Endothelial cell of umbilical vein (primary cell): ENCODE results near the gene SRBD1. TPM values are rescaled to one million over a fixed set of nuclear protein-coding genes. Genes with fewer than 3 reads are reported as not detected.

Experiments used
- BruUV-seq: library from RNA; stranded (reverse); fragments of 400-500 nt; replicated peaks from 2 replicates; lab custom pipeline; 2021; lab: Mats Ljungman, UMichigan
- CTCF ChIA-PET: fragments of 300-600, 350-600 bp; sonication (Branson Sonifier 250); formaldehyde crosslinking; loops from one replicate; lab custom pipeline; 2021; ENCODE audit warnings: antibody characterized with exemption, inconsistent platforms; lab: Charles Lee
- POLR2A ChIA-PET: fragments of 300-600, 350-600 bp; sonication (Branson Sonifier 250); formaldehyde crosslinking; loops from one replicate; lab custom pipeline; 2021; ENCODE audit warnings: antibody characterized with exemption, inconsistent platforms; lab: Charles Lee
- DNase-seq: peaks from one replicate; pipeline ENCODE4 v3.0.0-alpha.2; 2011; ENCODE audit warnings: low read depth, low spot score
- FAIRE-seq: peaks from 2 replicates; lab custom pipeline; 2011; peaks lifted over from hg19 to GRCh38; lab: Jason Lieb, UNC
- H2AFZ ChIP-seq: 2 replicates; pipeline ENCODE4 v1.6.0; 2012; ENCODE audit warnings: low read depth, low read length, control low read depth, inconsistent platforms
- H3K27ac ChIP-seq: 2 replicates; pipeline ENCODE4 v1.5.1; 2011; ENCODE audit warnings: low read depth, mild to moderate bottlenecking, control low read depth, low read length, moderate library complexity; ENCODE audit not compliant: insufficient read depth
- H3K27me3 ChIP-seq, 2 experiments: 2 replicates each; pipeline versions ENCODE4 v1.6.0 to v1.6.1; 2011; ENCODE audit warnings: low read length in 2 of 2, mixed read lengths in 1 of 2; ENCODE audit not compliant: control insufficient read depth in 2 of 2, insufficient read depth in 2 of 2
- H3K36me3 ChIP-seq, 2 experiments: 2 replicates in 1 of 2; 3 replicates in 1 of 2; pipeline ENCODE4 v1.5.1; 2011; ENCODE audit warnings: low read length in 2 of 2, mild to moderate bottlenecking in 1 of 2, moderate library complexity in 1 of 2; ENCODE audit not compliant: control insufficient read depth in 2 of 2, insufficient read depth in 2 of 2; ENCODE audit errors: extremely low read depth in 1 of 2
- H3K4me1 ChIP-seq: 3 replicates; pipeline ENCODE4 v1.5.1; 2011; ENCODE audit warnings: mild to moderate bottlenecking, low read length; ENCODE audit not compliant: control insufficient read depth, insufficient read depth; ENCODE audit errors: extremely low read depth
- H3K4me2 ChIP-seq: 2 replicates; pipeline ENCODE4 v1.6.1; 2011; ENCODE audit warnings: low read length, control low read depth, mixed read lengths; ENCODE audit not compliant: insufficient read depth
- H3K4me3 ChIP-seq, 3 experiments: fragments of 200-600 bp in 1 of 3; sonication (generic), shearing (Covaris generic) in 1 of 3; replicated peaks in 1 of 3; 2 replicates each; pipeline ENCODE4 v1.5.1; 2011 to 2016; ENCODE audit warnings: control low read depth in 3 of 3, low read length in 3 of 3, mild to moderate bottlenecking in 2 of 3, inconsistent platforms in 1 of 3, low read depth in 1 of 3, moderate library complexity in 1 of 3; ENCODE audit not compliant: insufficient read depth in 1 of 3
- H3K79me2 ChIP-seq: 2 replicates; pipeline ENCODE4 v1.6.0; 2012; ENCODE audit warnings: low read length, inconsistent platforms; ENCODE audit not compliant: control insufficient read depth, insufficient read depth
- H3K9ac ChIP-seq: replicated peaks from 2 replicates; pipeline ENCODE3; 2011; ENCODE audit warnings: low read length, control low read depth; ENCODE audit not compliant: insufficient read depth; ENCODE audit errors: extremely low read depth
- H3K9me1 ChIP-seq: replicated peaks from 3 replicates; pipeline ENCODE4 v1.6.0; 2011; ENCODE audit warnings: mild to moderate bottlenecking, low read length; ENCODE audit not compliant: control insufficient read depth, insufficient read depth; ENCODE audit errors: extremely low read depth
- H3K9me3 ChIP-seq: replicated peaks from 2 replicates; pipeline ENCODE4 v1.5.1; 2012; ENCODE audit warnings: low read length, inconsistent platforms; ENCODE audit not compliant: control insufficient read depth, insufficient read depth
- H4K20me1 ChIP-seq: replicated peaks from 2 replicates; pipeline ENCODE3; 2011; ENCODE audit warnings: mild to moderate bottlenecking, low read length; ENCODE audit not compliant: control insufficient read depth, insufficient read depth; ENCODE audit errors: extremely low read depth
- CTCF ChIP-seq, 2 donors: IDR thresholded peaks; 1 replicate in 1 of 2; 2 replicates in 1 of 2; pipeline ENCODE4 v1.5.1; 2011; ENCODE audit warnings: low read length in 2 of 2, mild to moderate bottlenecking in 2 of 2, moderate library complexity in 2 of 2, control low read depth in 1 of 2, inconsistent platforms in 1 of 2, low read depth in 1 of 2; ENCODE audit not compliant: insufficient read depth in 1 of 2; ENCODE audit errors: extremely low read depth in 1 of 2
- EZH2 ChIP-seq: IDR thresholded peaks from 2 replicates; pipeline ENCODE4 v1.6.1; 2012; ENCODE audit warnings: borderline replicate concordance, low read depth, mild to moderate bottlenecking, moderate library complexity, low read length, inconsistent platforms; ENCODE audit not compliant: severe bottlenecking
- GATA2 ChIP-seq: IDR thresholded peaks from 2 replicates; pipeline ENCODE4 v1.7.0; 2011; ENCODE audit warnings: low read depth, mild to moderate bottlenecking, moderate library complexity, mixed read lengths, low read length; ENCODE audit not compliant: insufficient read length, insufficient read depth
- JUN ChIP-seq: IDR thresholded peaks from 2 replicates; pipeline ENCODE4 v1.6.1; 2011; ENCODE audit warnings: borderline replicate concordance, low read depth; ENCODE audit not compliant: insufficient read length, insufficient read depth
- MAX ChIP-seq: IDR thresholded peaks from 2 replicates; pipeline ENCODE4 v1.6.1; 2011; ENCODE audit not compliant: insufficient read depth, insufficient read length
- POLR2A ChIP-seq: IDR thresholded peaks from 2 replicates; pipeline ENCODE4 v1.6.1; 2012; ENCODE audit warnings: low read depth, mild to moderate bottlenecking, control low read depth, low read length
- dilution Hi-C: fragments of 300-500 bp; cut with MboI; formaldehyde crosslinking; loops from one replicate; pipeline ENCODE4 v1.15.0; 2019; ENCODE audit warnings: low sequenced_read_pairs; ENCODE audit not compliant: extremely low pct_ligation_motif_present
- intact Hi-C: fragments of 100-400 bp; cut with micrococcal nuclease; formaldehyde crosslinking; loops from one replicate; pipeline ENCODE4 v1.10.0; 2022
- polyA plus RNA-seq, 4 experiments: library from polyadenylated mRNA; depleted of rRNA in 3 of 4; stranded (reverse) in 3 of 4; unstranded in 1 of 4; fragments of >200 nt; gene quantifications; 2 replicates each; pipeline versions ENCODE4 v1.2.1 to v1.2.3, GENCODE V29; 2011 to 2012; ENCODE audit warnings: missing spikeins in 1 of 4
- total RNA-seq: library from RNA; stranded (reverse); gene quantifications from 2 replicates; pipeline ENCODE4 v1.2.3, GENCODE V29; 2021

Gene SRBD1
- total and polyA plus RNA-seq, 2 donors (not counting 3 experiments of a cell fraction or from before 2014, with no cell fraction given) = 3.7 to 12.5 TPM

GRCh38 chr2:45578056-45578843 is 32.8 kb downstream of the SRBD1 start:
- Histone ChIP-seq H3K4me2 (no peak overlapping the region), H3K27me3 (no peaks in the 10 kb centered on the region), H3K4me1 (no peaks in the 10 kb centered on the region), H3K9ac (no peak overlapping the region), H3K9me1 (no peaks in the 10 kb centered on the region), H2AFZ (no peak overlapping the region), H4K20me1 (no peaks in the 10 kb centered on the region), H3K4me3 (no peak overlapping the region), H3K27ac (no peak overlapping the region), H3K79me2 (no peaks in the 10 kb centered on the region), H3K36me3 (no peaks in the 10 kb centered on the region), H3K9me3 (no peaks in the 10 kb centered on the region)
- intact Hi-C loops (loop anchor here (1.0 kb wide), 2 partner anchors 84 to 597 kb away; no protein-coding TSS in a partner anchor), dilution Hi-C loops (no loop called here)
- DNase-seq (peak; percentile 67), FAIRE-seq (peak; percentile 74)
- POLR2A ChIA-PET = no interaction called here
- BruUV-seq = no TSS peak
- no peak for TF ChIP-seq EZH2
- peak; percentile 47 to 57 for TF ChIP-seq CTCF (IDR thresholded peaks at IDR 0.05; ENCODE audit: extremely low read depth in 1 of 2, insufficient read depth in 1 of 2, low read depth in 1 of 2, low read length in 2 of 2)
- no peak for TF ChIP-seq JUN
- CTCF ChIA-PET = interaction anchor here (0.6 to 5.3 kb wide), 11 partner anchors 7 to 626 kb away, joined by 3 to 60 read pairs (median 7); no protein-coding TSS in a partner anchor

- dilution Hi-C loops = no loop called here
- no peak overlapping the region for H2AFZ ChIP-seq
- FAIRE-seq = no peak
- no peaks in the 10 kb centered on the region for H3K9me3 ChIP-seq
- no peak for DNase-seq
- no peaks in the 10 kb centered on the region for H3K4me1 ChIP-seq
- H3K4me3 ChIP-seq = no peak overlapping the region
- no peak for TF ChIP-seq GATA2
- no peak for TF ChIP-seq JUN
- no peak for TF ChIP-seq CTCF (IDR thresholded peaks at IDR 0.05; ENCODE audit: extremely low read depth in 1 of 2, insufficient read depth in 1 of 2, low read depth in 1 of 2, low read length in 2 of 2)
- TF ChIP-seq POLR2A = no peak
- TF ChIP-seq MAX = no peak
- H3K27ac ChIP-seq = no peak overlapping the region
- ChIA-PET CTCF (interaction anchor here (1.1 to 5.3 kb wide), 7 partner anchors 8 to 1185 kb away, joined by 3 to 60 read pairs (median 12); no protein-coding TSS in a partner anchor), POLR2A (no interaction called here)
- H3K27me3 ChIP-seq = no peaks in the 10 kb centered on the region
- H4K20me1 ChIP-seq = no peaks in the 10 kb centered on the region
- H3K4me2 ChIP-seq = no peak overlapping the region
- H3K9ac ChIP-seq = no peak overlapping the region
- no peaks in the 10 kb centered on the region for H3K9me1 ChIP-seq
- no TSS peak for BruUV-seq
- intact Hi-C loops = no loop called here
- no peaks in the 10 kb centered on the region for H3K36me3 ChIP-seq
- H3K79me2 ChIP-seq = no peaks in the 10 kb centered on the region
Observed at GRCh38 chr2:45577441-45577840, 33.6 kb downstream of the SRBD1 start.
